WERI-Rb-1 (cell line): Measurements from ENCODE around the gene BMP4.

ENCODE experiments used
- DNase-seq: peaks from one replicate; pipeline ENCODE4 v3.0.0-alpha.2; 2020
- H3K27ac ChIP-seq: fragments of 250-450 bp; sonication (Bioruptor Pico); 2 replicates; pipeline ENCODE4 v1.5.1; 2020; ENCODE audit warnings: mild to moderate bottlenecking, moderate library complexity
- H3K27me3 ChIP-seq: fragments of 250-450 bp; sonication (Bioruptor Pico); 2 replicates; pipeline ENCODE4 v1.5.1; 2021; ENCODE audit warnings: mild to moderate bottlenecking, low read depth, moderate library complexity; ENCODE audit not compliant: insufficient read depth, severe bottlenecking
- H3K36me3 ChIP-seq: fragments of 250-450 bp; sonication (Bioruptor Pico); 2 replicates; pipeline ENCODE4 v1.5.1; 2020; ENCODE audit warnings: mild to moderate bottlenecking, moderate library complexity
- H3K4me3 ChIP-seq: 2 replicates; pipeline ENCODE4 v1.5.1; 2011; ENCODE audit warnings: low read depth, mild to moderate bottlenecking, control low read depth, low read length
- H3K9me3 ChIP-seq: fragments of 250-450 bp; sonication (Bioruptor Pico); 2 replicates; pipeline ENCODE4 v1.5.1; 2021; ENCODE audit warnings: mild to moderate bottlenecking, moderate library complexity; ENCODE audit not compliant: severe bottlenecking
- CTCF ChIP-seq: IDR thresholded peaks from 2 replicates; pipeline ENCODE4 v1.5.1; 2011; ENCODE audit warnings: low read depth, mild to moderate bottlenecking, control low read depth, inconsistent platforms, low read length

Gene BMP4

DNA sequence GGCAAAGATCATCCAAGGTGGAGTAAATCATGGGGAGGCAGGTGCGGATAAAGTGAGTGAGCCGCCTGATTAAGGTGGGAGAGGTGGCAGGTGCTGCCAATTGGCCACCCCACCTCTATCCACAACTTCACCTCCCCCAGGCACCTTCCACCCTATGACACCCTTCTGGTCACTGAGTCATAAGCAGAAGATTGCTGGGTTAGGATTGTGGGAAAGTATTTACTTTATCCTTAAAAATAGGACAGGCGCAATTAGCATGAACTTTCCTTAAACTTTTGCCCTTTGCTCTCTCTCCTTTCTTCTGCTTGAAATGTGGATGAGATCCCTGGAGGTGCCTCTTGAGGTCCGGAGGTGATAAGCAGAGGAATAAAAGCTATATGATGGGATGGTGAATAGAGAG is 14.9 kb upstream of the BMP4 start:
- H3K27ac ChIP-seq = no peak overlapping the region
- H3K9me3 ChIP-seq = peaks cover 3% of the 10 kb centered on the region
- no peak for TF ChIP-seq CTCF
- H3K27me3 ChIP-seq = peaks cover 62% of the 10 kb centered on the region
- H3K4me3 ChIP-seq = no peak overlapping the region
- no peaks in the 10 kb centered on the region for H3K36me3 ChIP-seq
- no peak for DNase-seq

DNA sequence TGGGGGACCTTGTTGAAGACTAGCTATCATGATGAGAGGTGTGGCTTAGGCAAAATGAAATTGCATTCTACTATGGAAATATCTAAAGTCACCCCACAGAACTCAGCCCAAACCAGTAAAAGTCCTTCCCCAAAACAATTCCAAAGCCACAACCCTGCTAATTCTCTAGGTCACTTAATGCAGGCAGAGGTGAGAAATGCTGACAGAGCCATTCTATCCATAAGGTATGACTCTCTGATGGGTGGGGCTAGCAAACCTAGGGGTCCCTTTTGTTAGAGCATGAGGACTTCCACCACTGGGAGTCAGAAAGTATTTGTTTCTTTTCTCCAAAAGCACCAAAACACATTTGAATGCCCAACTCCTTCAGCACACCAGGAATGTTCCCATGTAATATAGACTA is 12.7 kb upstream of the BMP4 start:
- H3K27ac ChIP-seq = no peak overlapping the region
- H3K9me3 ChIP-seq = peaks cover 3% of the 10 kb centered on the region
- H3K36me3 ChIP-seq = no peaks in the 10 kb centered on the region
- no peak for DNase-seq
- H3K4me3 ChIP-seq = no peak overlapping the region
- TF ChIP-seq CTCF = no peak
- peaks cover 63% of the 10 kb centered on the region for H3K27me3 ChIP-seq

- no peak for TF ChIP-seq CTCF
- Histone ChIP-seq H3K27me3 (peaks cover 63% of the 10 kb centered on the region), H3K36me3 (no peaks in the 10 kb centered on the region), H3K27ac (no peak overlapping the region), H3K4me3 (no peak overlapping the region), H3K9me3 (peaks cover 3% of the 10 kb centered on the region)
- no peak for DNase-seq
Measured at GRCh38 chr14:53968726-53969125, 12.1 kb upstream of the BMP4 start.

DNA sequence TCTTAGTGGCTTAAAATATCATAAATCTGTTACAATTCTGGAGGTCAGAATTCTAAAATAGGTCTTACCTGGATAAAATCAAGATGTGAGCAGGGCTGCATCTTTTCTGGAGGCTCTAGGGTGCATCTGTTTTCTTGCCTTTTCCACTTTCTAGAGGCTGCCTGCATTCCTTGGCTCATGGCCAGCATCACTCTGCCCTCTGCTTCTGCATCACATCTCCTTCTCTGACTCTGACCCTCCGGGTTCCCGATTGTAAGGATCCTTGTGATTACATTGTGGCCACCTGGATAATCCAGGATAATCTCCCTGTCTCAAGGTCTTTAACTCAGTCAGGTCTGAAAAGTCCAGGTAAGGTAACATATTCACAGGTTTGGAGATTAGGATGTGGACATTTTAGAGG is 11.0 kb upstream of the BMP4 start:
- peaks cover 65% of the 10 kb centered on the region for H3K27me3 ChIP-seq
- no peak overlapping the region for H3K4me3 ChIP-seq
- TF ChIP-seq CTCF = no peak
- H3K36me3 ChIP-seq = no peaks in the 10 kb centered on the region
- no peak for DNase-seq
- H3K27ac ChIP-seq = no peak overlapping the region
- H3K9me3 ChIP-seq = peaks cover 3% of the 10 kb centered on the region

DNA sequence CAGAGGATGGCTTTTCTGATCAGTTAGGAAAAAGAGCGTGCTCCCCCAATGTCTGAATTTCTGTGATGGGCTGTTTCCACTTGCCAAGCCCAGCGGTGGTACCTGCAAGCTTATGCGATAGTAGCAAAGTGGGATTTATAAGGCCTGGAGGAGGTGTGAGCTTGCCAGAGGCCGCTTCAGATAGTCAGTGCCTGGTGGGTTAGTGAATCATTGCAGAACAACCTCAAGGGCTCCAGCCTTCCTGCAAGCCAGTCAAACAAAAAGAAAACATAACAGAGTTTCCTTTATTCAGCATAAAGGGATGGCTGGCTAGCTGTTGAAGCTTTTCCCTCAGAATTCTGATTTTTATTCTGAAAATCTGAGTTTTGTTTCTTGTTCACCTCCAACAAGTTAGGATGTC is 7.6 kb upstream of the BMP4 start:
- Histone ChIP-seq H3K27ac (no peak overlapping the region), H3K9me3 (peaks cover 3% of the 10 kb centered on the region), H3K4me3 (no peak overlapping the region), H3K36me3 (no peaks in the 10 kb centered on the region), H3K27me3 (peaks cover 75% of the 10 kb centered on the region)
- no peak for DNase-seq
- TF ChIP-seq CTCF = no peak
